Measurements from ENCODE around the gene SRSF3.
A peak's percentile ranks its signal among the peaks of the same experiment; 100 is the strongest.
"Not testable (repeated sequence)": the region's sequence is repeated elsewhere in the genome, so short reads cannot be mapped to it uniquely, and the experiment has no call there.

Gene SRSF3

DNA sequence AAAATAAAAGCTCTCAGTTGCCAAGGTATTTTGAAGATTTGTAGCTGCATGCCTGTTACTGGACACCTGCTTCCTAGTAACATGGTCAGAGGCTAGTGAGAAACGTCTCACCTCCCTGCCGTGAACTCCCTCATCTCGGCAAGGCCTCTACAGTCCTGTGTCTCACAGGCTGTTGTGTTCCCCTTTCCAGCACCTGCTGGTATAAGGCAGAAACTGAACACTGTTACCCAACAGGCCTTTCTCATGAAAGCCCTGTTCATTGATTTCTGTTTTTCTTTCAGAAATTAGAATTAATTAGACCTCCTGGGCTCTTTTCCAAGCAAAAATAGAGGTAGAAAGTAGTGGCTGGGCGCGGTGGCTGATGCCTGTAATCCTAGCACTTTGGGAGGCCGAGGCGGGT lies 17.6 kb upstream of the SRSF3 start:
- DNase-seq: peak in 1 of 2 experiments; percentile 39

DNA sequence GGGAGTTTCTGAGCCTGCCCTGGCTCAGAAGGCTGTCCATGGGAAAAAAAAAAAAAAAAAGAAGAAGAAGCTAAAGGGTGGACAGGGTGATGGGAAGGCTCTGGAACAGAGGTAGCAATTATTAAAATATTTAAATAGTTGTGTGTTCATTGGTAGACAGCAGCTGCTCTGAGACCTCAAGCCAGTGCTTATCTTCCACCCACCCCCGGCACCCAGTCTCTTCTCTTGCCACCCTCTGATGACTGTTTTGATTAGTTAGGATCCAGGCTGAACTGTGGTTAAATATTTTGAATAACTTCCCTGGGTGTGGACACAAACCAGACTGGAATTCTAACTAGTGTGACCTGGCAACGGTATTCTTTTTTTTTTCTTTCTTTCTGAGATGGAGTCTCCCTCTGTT lies 16.9 kb upstream of the SRSF3 start:
- DNase-seq: peak; percentile 96 to 98

DNA sequence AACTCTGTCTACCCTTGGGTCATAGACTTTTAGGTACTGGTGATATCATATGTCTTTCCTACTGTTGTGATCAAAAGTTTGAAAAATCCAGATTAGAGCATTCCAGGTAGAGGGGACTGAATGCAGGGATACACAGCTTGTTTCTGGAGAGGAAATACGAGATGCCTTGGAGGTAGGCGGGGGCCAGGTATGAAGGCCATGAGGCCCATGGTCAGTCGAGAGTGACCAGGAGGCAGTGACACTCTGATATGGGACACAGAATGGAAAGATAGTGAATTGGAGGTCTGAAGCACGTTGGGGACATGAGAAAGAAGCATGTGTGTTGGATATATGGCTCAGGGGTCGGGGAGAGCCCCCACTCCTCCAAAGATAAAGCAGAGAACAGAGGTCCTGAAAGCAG lies 16.1 kb upstream of the SRSF3 start:
- DNase-seq: no peak

DNA sequence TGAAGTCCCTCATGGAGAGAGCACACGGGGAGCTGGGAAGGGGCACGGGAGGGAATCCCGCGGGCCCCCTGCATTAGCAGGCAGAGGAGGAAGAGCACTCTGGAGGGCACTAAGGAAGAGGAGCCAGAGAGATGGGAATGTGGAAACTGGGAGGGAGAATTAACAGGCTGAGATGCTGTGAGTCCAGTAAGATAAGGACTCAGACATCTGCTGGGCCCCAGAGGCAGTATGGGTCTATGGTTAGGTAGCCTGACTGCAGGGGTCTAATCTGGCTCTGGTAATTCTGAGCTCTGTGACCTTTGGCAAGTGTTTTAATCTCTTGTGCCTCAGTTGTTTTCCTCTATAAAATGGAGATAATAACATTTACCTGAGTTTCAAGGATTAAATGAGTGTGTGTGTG lies 15.7 kb upstream of the SRSF3 start:
- DNase-seq: peak in 1 of 2 experiments; percentile 39

DNA sequence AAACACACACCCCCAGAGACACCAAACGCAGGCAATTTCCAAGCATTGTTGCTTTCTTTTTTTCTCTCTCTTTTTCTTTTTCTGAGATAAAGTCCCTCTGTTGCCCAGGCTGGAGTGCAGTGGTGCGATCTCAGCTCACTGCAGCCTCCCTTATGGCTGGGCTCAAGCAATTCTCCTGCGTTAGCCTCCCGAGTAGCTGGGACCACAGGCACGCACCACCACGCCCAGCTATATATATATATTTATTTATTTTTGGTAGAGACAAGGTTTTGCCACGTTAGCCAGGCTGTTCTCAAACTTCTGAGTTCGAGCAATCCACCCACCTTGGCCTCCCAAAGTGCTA lies 14.0 kb upstream of the SRSF3 start:
- no peak for DNase-seq

DNA sequence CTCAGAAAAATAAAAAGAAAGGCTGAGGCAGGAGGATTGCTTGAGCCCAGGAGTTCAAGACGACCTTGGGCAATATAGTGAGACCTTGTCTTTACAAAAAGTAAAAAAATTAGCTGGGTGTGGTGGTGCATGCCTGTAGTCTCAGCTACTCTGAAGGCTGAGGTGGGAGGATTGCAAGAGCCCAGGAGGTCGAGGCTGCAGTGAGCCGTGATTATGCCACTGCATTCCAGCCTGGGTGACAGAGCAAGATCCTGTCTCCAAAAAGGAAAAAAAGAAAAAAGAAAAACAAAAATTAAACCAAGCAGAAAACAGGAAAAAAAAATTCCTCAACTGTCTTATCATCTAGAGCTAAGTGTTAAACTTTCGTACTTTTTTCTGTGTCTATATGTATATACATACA lies 12.4 kb upstream of the SRSF3 start:
- no peak for DNase-seq

DNA sequence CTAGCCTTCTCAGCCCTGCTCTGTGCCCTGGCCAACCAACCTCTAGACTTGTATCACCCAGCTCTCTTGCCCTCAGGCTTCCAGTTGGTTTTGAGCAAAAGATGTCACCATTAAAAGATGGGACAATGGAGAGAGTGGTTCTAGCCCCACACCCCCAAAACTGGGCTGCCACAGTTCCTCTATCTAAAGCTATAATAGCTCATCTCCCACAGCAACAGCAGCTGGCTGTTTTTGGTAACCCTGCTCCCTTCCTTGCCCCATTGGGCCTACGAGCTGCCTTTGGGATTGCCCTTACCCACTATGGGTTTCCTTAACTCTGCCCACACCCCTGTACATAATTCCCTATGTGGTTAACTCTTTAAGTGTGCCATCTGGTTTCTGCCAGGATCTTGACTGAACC lies 7.6 kb upstream of the SRSF3 start:
- DNase-seq: no peak

DNA sequence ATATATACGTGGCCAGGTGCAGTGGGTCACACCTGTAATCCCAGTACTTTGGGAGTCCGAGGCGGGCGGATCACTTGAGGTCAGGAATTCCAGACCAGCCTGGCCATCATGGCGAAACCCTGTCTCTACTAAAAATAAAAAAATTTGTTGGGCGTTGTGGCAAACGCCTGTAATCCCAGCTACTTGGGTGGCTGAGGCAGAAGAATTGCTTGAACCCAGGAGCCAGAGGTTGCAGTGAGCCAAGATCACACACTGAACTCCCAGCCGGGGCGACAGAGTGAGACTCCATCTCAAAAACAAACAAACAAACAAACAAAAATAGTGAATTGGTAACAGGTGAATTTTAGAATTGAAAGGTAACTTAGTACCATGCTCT lies 5.1 kb upstream of the SRSF3 start:
- DNase-seq: not testable (repeated sequence)

DNA sequence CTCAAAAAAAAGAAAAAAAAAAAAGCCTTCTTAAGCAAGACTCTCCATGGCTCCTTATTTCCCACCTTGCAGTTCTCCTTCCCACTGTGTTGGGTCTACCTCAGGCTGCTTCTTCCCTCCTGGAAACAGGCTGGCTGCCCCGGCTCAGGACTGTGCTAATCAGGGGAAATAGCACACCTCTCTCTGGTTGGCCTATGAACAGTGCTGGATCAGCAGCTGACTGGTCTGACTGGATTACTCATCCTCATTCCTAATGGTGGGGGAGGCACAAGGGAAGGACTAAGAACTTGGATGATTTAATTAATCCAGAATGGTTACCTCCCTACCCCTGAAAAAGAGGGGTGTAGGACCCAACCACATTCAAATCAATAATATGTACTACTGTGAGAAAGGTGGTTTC lies 3.9 kb upstream of the SRSF3 start:
- DNase-seq: no peak

DNA sequence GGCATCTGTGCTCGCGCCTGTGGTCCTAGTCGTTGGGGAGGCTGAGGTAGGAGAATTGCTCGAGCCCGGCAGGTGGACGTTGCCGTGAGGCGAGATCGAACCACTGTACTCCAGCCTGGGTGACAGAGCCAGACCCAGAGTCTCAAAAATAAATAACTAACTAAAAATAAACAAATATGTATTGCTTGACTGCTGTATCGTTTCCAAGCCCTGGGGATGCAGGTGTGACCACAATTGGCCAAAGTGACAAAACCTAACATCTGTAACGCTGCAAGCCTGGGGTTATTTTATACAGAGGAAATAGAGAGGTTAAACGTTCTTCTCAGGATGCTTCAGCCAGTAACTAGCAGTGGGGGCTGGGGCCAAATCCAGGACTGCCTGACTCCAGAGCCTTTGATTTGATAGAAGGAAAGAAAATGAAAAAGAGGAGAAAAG lies 1.9 kb upstream of the SRSF3 start:
- DNase-seq: no peak

DNA sequence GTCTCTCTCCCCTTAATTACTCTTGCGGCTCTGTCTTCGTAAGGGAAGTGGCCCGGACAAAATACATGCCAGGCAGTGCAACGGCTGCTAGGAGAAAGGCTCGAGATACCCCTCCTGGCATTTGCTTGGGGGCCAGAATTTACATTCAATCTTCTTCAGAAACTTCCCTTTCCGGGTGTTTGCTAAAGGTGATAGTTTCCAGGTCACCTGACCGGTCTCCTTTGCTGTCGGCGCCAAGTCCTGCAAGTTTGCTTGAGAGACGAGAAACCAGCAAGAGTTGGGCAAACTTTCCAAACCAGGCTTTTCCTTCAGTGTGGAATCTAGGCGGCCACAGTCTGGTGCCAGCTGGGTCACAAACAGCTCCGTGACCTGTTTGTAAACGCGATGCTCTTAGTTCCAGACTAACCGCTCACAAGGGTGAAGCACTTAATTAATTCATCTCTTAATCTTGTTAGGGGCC lies 563 bp upstream of the SRSF3 start:
- peak; percentile 84 to 86 for DNase-seq

DNA sequence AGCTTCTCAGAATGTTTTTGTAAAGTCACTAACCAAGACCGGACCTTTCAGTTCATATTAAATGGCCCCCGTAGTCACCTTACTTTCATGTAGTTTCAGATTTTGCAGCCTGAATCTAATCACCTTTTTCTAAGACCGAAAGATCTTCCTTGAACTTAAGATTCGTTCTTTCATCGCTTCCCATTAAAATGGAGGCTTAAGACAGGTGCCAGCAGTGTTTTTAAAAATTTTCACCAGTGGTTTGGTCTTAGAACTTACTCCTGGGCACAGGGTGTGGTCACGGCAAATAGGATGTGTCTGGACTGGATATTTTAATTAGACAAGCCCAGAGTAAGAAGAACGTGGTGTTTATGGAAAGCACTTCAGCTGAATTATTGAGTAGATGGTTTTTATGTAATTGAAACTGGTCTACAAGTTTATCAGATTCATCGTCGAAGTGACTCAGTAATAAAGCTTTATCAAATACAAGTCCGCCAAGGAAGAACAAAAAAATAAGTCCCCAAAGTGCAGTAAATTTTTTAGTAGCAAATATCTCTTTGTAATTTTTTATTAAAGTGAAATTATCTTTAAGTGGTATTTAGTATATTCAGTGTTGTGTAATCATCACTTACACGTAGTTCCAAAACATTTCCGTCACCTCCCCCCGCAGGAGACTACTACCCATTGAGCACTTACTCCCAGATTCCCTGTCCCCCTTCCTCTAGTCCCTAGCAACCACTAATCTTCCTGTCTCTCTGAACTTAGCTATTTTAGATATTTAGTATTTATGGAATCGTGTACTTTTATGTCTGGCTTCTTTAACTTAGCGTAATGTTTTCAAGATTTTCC lies 868 bp downstream of the SRSF3 start:
- DNase-seq: peak; percentile 33 to 41

DNA sequence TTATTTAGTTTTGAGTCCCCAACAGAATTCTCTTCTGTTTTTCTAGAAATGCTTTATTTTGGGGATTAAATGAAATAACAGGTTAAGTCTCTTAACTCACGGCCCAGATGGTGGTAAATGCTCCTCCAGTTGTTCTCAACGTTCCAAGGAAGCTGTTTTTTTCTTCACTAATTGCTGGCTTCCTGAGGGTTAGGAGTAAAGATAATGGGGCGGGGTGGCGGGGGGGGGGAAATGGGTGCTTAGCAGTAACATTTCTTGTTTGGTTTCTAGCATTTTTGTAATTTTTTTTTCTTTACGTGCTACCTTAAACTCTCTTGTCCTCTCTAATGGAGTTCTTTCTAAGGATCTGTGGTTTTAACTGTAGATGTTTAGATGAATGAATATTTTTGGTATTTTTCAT lies 2.2 kb downstream of the SRSF3 start:
- no peak for DNase-seq

DNA sequence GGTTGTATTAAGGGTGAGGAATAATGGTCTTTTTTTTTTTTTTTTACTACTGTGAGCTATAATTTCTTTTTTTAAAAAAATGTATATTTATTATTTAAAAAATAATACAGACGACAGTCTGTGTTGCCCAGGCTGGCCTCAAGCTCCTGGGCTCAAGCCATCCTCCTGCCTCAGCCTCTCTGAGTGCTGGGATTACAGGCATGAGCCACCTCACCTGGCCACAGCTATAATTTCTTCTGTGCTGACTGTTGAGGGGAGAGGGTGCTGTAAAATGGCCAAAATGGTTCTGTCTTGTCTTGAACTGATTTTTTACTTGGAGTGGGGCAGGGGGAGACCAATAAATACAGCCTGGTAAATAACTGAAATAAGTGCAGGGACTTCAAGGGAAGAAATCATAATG lies 3.6 kb downstream of the SRSF3 start:
- DNase-seq: no peak

DNA sequence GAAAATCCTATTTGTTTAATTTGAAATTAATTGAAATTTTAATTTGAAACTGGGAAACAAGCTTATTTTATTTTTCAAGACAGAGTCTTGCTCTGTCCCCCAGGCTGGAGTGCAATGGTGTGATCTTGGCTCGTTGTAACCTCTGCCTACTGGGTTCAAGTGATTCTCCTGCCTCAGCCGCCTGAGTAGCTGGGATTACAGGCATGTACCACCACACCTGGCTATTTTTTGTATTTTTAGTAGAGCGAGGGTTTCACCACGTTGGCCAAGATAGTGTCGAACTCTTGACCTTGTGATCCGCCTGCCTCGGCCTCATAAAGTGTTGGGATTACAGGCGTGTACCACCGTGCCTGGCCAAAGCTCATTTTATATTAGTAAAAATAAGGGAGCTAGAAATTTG lies 4.2 kb downstream of the SRSF3 start:
- DNase-seq: no peak

DNA sequence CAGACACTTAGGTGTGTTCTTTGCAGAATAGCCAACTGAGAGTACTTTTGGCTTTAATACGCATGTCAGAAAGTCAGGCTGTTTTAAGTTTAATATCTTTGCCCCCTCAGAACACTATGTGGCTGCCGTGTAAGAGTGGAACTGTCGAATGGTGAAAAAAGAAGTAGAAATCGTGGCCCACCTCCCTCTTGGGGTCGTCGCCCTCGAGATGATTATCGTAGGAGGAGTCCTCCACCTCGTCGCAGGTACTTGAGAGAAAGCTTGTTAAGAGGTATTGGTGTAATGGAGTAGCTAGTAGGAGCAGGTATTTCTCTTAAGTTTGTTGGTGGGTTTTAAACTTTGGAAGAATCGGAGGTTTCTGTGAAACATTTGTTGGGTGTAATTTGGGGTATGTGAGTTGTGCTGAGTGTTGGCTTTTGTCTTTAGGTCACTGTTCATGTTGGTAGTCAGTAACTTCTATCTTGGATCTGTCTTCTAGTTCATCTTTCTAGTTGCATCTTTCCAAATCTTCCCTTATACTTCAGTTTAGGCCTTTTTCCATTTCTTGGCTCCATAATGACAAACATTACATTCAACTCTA lies 4.7 kb downstream of the SRSF3 start:
- no peak for DNase-seq

DNA sequence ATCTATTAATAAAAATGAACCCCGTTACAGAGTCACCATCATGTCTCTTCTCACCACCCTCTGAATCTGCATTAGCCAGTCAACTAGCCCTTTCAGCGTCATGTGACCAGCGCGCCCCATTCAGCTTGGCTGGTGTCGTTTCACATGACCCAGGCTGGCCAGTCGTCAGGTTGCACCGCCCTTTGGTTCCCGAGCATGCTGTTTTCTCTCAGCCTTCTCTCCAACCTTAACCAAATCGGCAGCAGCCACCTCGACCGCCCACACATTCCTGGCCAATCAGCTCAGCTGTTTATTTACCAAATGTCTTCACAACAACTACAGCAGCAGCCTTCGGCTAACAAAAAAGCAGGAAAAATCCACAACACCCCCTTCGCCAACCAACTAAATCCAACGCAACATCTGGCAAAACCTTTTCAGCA lies 5.6 kb downstream of the SRSF3 start:
- DNase-seq: peak; percentile 61 to 80

DNA sequence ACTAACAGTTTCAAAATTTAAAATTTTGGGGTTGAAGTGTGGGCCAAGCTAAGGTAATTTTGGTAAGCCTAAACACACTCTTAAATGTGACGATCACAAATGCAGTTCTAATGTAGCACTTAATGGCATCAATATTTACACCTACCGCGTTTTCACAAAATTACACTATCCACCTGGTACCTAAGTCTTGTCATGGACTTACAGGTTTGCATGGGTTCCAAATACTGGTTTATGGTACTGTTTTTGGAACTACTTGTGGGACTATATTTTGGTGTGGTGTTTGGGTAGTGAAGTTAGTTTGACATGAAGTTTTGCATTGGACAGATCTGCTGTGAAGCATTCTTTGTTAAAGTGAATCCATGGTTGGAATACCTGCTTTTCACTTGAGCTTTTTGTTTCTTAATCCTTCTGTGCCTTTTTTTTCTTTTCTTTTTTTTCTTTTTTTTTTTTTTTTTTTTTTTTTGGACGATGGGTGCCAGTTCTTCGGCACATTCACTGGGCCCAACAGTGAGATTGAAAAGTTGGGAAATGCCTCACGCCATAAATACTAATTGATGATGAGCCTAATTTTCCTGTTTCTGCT lies 6.5 kb downstream of the SRSF3 start:
- DNase-seq: no peak

DNA sequence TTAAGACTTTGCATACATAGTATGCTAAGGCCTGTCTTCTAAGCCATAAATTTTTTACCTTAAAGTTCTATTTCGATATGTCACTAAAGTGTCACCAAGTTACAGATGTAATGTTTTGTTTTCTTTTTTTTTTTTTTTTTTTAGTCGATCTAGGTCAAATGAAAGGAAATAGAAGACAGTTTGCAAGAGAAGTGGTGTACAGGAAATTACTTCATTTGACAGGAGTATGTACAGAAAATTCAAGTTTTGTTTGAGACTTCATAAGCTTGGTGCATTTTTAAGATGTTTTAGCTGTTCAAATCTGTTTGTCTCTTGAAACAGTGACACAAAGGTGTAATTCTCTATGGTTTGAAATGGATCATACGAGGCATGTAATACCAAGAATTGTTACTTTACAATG lies 7.7 kb downstream of the SRSF3 start:
- DNase-seq: not testable (repeated sequence)

DNA sequence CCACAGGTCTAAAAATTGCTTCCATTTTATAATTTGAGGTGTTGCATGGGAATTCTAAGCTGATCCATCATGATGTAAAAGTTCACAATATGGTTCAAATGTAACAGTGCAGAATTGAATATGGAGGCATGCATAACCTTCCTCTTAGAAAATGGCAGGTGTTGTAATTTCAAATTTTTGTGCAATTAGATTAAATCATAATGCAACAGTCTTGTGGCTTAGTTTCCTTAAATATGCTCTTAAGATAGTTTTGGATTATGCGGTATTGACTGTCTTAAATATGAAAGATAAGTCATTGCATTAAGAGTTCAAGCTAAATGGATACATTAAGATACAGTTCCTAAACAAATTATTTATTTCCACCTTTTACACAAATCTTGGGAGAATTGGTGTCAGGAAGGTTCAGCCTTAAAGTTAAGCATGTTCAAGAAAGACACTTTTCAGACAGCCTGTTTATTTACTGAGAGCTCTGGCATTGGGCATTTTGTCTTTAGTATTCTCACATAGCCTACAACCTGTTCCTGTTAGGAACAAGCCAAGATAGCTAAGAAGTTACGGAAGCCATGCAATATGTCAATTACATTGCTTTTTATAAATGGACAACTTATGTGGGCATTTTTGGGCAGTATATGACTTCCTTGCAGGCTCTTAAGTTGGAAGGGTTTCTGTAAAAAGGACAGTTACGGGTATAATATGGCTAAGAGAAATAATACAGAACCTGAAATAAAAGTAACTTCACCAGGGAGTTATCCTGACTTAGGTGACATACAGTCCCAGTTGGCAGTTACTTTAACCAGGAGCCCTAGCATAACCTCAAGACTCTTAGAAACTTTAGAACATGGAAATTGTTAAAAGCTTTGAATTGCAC lies 9.3 kb downstream of the SRSF3 start:
- DNase-seq: no peak

DNA sequence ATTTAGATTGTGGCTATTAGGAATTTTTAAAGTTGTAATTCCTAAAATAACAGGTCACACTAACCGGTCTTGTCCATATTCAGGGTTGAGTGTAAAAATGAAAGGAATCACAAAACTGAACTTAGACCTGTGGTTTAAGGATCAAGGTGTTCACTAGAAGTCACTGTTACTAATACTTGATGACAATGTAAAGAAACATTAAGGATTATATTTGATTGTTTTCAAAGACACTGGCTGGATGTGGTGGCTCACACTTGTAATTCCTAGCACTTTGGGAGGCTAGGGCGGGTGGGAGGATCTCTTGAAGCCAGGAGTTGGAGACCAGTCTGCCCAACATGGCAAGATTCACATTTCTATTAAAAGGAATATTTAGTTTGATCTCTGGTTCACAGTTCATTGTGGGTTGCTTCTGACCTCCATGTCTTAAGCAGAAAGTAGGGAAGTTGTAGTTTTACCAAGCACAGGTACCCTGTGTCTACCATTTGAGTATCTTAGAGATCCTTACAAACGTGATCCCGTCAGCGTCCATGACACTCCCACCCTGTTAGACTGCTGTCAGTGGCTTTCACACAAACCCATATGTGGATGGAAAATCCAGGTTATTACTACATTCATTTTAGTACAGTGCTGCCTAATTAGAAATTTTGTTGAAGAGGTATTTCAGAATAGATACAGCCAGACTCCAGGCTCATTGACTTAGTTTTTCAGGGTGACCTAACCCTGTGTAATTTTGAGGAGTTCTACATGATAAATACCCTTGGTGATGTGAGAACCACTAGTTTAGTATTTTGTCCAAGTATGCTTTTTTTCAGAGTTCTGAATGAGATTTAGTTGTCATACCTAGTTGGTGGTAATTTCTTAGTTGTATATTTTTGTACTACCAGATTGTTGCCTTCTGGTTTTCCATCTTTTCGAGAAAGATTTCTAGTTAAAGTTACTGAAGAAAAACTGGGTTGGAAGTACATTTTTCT lies 10.2 kb downstream of the SRSF3 start:
- DNase-seq: no peak

DNA sequence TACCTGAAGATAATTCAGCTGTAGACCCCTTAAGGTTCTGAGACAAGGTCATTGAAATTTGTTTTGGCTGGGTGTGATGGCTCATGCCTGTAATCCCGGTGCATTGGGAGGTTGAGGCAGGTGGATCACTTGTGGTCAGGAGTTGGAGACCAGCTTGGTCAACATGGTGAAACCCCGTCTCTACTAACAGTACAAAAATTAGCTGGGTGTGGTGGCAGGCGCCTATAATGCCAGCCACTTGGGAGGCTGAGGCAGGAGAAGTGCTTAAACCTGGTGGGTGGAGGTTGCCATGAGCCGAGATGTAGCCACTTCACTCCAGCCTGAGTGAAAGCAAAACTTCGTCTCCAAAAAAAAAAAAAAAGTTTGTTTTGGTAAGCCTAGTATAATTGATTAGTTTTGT lies 11.0 kb downstream of the SRSF3 start:
- DNase-seq: no peak
